Activated T-cell treated with anti-CD3 and anti-CD28 coated beads for 24 hours (primary cell): ENCODE results near the gene ITPK1.
"Not testable (repeated sequence)": the region's sequence is repeated elsewhere in the genome, so short reads cannot be mapped to it uniquely, and the experiment has no call there.

Source experiments
- DNase-seq: peaks from one replicate; pipeline ENCODE4 v3.0.0-alpha.2; 2020; ENCODE audit warnings: low read depth

ITPK1 gene

DNA sequence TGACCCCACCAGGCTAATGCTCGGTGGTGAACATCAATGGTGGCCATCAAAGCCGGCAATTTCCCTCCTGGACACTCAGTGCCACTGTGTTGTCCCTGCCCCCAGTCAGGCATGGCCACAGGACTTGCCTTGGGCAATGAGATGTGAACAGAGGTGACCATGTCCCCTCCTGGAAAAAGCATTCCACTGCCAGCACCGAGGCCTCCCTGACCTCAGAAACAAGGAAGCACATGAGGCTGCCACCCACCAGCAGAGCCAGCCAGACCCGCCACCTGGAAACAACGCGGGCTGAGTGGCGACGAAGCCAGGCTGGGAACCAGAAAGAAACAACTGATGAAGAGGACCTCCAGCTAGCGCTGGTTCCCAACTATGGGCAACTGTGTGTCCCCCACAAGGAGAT, 31.8 kb downstream of the ITPK1 start:
- DNase-seq = no peak

DNA sequence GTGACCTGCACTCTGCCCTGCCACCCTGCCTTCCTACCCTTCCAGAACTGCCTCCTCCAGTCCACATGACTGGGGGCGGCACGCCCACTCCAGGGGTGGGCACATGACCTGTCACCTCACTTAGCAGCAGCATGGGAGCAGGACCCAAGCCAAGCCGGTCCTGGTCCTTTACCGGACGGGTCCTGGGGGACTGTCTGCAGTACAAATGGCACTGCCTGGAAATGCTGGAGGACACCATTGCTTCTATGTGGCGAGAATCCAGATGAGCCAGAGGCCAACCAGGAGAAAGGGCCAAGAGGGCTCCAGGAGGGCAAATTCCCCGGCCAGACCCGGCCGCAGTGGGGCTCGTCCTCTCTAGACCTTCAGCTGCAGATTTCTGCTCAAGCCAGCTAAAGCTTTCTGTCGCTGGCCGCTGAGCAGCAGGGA, 33.1 kb downstream of the ITPK1 start:
- DNase-seq = no peak

DNA sequence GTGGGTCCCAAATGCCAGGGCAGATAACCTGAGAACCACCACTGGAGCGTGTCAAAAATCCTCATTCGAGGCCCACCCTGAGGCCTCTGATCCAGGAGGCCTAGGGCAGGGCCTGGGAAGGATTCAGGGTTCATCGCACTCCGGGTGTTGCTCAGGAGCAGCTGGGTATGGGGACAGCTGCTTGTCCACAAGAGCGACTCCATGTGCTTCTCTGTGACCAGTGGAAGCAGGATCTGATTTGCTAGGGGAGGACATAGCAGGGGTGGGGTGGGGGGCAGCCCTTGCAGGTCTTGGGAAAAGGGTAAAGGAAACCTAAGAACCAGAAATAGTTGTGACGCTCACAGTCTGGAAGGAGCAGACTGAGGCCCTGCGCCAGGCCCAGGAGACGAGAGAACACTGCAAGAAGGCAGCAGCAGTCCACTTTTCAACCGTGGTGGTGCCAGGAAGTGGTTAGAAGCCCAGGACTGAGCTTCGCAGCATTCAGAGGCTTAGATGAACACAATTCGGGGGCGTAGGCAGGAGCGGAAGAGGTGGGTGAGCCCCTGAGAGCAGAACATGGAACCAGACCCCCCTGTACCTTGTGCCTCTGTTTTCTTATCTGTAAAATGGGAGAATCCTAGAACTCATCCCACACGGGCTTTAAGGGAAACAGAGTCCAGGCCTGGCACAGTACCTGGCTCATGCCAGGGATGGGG, 33.7 kb downstream of the ITPK1 start:
- DNase-seq = no peak

DNA sequence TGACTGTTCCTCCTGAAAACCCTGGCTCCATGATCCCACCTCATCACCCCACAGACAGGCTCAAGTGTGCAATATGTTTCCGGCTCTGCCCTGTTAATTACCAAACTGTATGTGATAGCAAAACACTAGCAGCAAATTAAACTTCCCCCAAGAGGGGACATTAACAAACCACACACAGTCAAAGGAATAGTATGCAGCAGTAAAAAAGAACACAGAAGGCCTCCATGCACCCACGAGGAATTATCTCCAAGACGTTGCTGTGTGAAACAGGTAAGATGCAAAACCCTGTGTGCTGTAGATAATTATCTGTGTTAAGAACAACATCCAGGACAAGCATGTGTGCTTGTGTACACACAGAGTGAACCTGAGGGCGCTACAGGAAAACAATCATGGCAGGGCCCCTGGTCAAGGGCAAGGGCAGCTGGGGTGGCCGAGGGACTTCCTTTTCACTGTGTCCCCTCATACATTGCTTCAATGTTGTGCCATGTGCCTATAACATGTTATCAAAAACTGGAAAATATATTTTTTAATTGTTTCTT, 35.8 kb downstream of the ITPK1 start:
- DNase-seq = no peak

DNA sequence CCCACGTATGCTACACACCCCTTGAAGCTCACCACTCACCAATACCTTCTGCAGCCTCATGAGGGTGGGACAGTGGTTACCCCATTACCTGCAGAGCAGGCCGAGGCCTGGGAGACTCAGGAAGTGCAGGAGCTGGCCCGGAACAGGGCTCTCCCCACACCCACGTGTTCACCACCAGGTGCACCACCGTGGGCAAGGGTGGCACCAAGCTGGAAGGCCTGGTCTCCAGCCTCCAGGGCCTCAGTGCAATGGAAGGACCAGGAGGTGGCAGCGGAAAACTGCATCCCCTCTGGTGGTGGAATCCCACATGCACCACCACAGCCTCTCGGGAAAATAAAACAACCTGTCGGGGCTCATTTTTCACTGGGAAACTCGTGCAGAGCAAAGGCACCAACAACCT, 36.4 kb downstream of the ITPK1 start:
- no peak for DNase-seq

DNA sequence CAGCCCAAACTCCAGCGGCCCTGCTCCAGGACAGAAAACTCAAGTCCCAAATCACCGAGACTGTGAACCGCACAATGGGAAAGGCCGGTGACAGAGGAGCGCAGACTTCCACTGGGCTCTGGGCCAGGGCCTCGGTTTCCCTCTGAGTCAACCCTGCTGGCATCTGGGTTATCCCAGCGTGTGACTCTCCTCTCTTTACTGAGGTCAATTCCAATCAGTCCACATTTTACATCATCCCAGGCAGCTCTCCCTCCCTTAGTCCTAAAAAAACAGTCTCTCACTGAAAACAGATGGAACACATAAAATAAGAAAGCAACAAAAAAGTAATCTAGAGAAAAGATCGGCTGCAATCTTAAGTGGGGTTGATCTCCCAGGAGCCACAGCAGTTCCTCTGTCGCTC, 36.9 kb downstream of the ITPK1 start:
- DNase-seq = no peak

DNA sequence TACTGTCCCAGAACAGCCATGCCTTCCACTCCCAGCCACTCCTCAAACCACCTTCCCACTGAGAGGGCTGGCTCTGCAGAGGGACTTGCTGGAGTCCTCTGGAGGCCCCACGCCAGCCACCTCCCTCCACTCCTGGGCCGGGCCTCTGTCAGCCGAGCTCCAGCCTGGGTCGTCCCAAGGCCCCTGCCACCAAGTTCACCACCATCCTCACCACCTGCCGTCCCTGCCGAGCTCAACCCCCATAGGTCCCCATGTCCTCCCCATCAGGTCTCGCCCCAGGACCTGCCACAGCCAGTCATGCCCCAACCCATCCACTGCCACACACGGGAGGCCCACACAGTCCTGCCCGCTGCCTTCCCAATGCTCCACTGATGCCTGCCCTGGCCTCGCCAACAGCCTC, 39.0 kb downstream of the ITPK1 start:
- DNase-seq = no peak

DNA sequence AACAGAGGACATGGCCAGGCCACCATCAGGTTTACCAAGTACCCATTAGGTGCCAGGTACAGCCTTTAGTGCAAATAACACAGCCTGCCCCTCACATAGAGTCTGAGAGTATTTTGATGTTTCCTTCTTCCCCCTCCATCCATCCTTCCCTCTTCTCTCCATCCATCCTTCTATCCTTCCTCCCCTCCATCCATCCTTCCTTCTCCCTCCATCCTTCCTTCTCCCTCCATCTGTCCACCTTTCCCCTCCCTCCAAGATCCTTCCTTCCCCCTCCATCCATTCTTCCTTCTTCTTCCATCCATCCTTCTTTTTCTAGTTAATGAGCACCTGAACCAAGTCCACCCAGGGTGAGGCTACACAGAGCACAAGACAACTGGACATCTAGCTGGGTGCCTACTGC, 39.8 kb downstream of the ITPK1 start:
- DNase-seq = no peak

DNA sequence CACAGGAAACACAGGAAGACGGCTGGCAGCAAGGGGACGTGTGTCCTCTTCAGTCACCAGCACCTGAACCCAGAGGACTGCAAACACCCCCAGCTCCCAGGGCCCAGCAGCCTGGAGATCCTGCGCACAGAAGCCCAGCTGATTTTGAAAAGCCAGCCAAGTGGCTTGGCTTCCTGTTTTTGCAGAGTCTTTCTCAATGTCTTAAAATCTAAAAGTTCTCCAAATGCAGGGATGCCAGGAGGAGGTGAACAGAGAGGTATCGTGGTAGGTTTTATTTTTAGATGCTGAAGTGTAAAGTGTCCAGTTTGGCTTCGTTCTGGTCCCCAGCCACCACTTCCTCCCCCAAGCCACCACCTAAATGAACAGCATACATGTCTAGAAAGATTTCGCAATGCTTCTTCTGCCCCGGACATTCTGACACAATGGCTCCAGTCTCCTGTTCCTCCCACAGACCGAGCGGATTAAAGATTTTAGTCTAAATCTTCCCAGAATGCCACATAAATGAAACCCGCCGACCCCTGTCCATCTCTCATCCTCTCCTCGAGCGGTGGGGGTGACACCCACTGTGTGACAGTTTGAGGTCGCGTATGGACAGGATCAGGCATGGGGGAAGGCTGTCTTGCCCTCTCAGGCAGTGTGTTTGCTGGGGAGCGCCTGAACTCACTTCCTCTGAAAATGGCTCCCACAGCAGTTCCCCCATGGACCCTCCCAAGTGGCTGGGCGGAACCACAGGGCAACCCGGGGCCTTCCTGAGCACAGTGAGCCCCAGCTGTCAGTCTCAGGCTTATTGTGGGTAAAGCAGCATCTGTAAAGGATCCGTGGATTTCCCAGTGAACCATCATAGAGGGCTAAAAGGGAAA, 41.6 kb downstream of the ITPK1 start:
- DNase-seq = no peak

DNA sequence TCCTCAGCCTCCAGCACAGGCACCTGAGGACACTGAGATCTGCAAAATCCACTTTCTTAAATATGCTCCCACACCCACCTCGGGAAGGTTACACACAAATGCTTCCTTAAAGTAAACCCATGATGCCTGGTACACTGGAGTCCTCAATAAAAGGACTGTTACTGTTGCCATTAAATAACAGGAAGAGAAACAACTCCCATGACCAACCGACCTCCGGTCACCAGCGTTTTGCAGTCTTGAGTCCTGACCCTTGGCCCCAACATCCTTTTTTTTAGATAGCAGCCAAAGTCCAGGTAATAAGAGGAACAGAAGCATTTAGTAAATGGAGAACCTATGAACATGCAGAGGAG, 42.4 kb downstream of the ITPK1 start:
- no peak for DNase-seq

DNA sequence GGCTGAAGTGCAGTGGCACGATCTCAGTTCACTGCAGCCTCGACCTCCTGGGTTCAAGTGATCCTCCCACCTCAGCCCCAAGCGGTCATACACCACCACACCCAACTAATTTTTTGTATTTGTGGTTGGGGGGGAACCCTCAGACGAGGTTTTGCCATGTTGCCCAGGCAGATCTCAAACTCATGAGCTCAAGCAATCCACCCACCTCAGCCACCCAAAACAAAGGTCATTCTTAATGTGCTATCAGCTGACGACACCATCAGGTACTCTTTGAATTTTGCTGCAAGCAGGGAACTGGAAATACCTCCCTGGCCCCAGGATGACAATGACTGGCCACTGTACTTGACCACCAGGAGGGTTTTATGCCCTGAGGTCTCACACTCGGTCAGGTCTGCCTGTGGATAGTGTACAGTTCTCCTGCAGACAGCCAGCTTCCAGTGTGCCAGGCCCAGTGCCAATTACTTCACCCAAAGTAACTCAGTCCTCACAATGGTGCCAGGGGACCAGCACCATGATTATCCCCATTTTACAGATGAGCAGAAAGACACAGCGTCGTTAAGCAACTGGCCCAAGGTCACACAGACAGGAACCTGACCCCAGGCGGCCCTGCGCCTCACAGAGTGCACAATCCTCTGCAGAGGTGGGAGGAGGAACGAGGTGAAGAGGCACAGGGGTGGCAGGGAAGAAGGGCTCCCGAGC, 42.9 kb downstream of the ITPK1 start:
- DNase-seq = no peak

DNA sequence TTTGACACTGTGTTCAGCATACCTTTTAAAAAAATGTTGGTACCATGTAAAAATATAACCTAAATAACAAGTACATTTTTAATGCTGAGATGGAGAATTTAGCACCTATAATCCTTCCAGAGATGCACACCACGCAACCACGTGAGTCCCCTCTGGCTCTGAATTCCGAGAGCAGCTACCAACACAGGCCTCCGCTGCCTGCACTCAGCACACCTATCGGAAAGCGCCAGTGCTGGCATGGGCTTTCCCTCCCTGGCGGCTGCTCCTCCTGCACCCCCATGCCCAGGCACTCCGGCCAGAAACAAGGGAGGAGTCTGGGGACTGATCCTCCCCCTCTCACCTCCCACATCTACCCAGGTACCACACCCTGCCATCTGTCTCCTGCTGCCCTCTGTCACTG, 47.0 kb downstream of the ITPK1 start:
- DNase-seq = no peak

DNA sequence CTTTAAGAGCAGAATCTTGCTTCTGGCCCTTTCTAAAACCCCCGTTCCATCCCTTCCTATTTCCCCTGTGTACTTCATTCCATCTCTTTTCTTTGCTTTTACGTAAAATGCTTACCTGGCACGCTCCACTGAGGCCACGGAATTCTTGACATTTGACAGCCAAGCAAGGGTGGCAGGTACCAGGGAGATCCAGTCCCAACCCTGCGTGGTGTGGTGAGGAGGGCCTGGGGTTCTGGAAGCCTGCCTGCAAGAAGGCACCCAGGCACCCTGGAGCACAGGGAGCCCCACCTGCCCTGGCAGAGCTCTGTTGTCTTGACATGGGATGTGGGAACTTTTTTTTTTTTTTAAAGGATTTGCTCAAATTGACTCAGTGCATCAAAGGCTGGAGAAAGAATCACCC, 48.6 kb downstream of the ITPK1 start:
- no peak for DNase-seq

DNA sequence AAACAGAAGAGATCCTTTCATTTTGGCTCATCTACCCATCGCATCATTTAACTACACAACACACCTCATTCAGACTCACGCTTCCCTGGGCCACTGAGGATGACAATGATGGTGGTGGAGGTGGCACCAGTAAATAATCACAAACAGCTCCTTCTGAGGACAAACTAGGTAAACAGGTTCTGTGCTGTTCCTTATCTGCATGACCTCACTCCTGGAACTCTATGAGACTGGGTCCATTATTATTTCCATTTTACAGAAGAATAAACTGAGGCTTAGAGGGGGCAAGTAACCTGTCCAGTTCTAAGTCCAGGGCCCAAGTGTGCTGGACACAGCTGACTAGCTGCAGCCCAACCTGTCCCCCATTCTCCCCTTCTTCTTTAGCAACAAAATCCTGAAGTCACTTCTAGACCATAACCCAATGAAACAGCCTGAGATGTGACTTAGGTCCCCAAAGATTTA, 50.4 kb downstream of the ITPK1 start:
- no peak for DNase-seq

DNA sequence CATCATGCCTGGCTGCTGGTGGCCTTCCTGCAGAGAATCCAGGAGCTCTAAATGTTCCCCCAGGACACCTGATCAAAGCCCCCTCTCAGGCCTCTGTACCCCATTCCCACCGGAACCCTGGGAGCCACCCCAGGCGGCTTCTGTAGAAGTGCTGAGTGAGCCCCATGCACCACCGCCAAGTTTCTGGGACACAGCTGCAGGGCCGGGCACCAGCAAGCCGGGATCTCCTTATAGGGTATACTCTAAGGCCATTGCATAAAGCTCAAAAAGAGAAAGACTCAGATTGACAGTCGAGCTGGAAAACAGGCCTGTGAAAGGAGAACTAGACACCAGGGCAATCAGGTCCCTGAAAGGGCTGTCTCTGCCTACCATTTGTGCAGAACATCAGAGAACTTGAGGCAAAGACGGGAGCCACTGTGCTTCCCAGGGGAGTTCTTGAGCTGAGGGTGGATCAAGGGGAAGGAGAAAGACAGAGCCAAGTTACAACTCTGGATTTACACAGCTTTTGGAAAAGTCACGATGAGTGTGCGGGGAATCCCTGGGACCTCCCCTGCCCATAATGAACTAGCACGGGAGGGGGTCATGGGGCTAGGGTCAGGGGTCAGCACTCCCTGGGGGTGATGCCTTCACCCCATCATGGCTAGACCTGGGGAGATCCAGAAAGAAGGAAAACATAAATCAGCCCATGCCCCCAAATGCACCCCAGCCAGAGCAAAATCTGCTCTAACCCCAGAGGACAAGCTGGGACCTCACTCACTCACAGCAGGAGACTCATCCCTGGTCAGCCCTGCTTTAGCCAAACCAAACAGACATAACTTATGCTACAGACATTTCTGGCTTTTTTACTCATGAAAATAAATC, 51.1 kb downstream of the ITPK1 start:
- DNase-seq = no peak

DNA sequence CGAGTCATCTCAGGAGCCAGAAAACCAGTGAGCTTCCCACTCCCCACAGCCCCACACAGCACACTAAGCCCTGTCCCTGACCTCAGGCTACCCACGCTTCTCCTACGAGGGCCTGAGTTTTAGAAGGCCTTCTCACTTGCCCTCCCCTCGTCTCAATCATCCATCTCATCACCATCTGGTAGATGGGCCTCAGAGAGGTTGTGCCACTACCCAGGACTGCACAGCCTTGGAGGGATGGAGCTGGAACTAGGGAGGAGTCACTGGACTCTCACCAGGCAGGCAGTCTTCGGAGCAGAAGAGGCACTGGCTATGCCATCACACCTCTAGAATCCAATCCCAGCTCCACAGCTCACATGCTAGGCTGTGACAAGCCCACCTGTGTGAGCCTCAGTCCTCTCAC, 52.3 kb downstream of the ITPK1 start:
- no peak for DNase-seq

DNA sequence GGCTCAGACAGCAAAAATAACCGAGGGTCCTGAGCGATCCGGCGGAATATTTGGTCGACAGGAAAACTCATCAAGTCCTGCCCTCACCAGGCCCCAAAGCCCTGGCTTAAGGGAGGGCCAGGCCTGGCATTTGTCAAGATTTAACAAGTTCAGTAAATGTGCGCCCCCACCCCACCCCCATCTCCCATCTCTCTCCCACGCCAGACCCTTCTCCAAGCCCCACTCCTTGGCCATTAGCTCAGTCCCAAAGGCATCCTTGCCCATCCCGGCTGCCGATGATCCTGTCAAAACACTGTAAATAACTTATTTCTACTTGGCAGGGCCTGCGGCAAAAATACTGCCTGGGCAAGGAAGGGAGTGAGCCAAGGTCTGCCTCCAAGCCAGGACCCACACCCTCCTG, 52.8 kb downstream of the ITPK1 start:
- no peak for DNase-seq

DNA sequence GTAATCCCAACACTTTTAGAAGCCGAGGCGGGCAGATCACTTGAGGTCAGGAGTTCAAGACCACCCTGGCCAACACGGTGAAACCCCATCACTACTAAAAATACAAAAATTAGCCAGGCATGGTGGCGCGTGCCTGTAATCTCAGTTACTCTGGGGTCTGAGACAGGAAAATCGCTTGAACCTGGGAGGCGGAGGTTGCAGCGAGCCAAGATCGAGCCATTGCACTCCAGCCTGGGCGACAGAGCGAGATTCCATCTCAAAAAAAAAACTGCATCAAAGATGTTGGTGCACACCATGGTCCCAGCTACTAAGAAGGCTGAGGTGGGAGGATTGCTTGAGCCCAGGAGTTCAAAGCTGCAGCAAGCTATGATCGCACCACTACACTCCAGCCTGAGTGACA, 53.7 kb downstream of the ITPK1 start:
- not testable (repeated sequence) for DNase-seq

DNA sequence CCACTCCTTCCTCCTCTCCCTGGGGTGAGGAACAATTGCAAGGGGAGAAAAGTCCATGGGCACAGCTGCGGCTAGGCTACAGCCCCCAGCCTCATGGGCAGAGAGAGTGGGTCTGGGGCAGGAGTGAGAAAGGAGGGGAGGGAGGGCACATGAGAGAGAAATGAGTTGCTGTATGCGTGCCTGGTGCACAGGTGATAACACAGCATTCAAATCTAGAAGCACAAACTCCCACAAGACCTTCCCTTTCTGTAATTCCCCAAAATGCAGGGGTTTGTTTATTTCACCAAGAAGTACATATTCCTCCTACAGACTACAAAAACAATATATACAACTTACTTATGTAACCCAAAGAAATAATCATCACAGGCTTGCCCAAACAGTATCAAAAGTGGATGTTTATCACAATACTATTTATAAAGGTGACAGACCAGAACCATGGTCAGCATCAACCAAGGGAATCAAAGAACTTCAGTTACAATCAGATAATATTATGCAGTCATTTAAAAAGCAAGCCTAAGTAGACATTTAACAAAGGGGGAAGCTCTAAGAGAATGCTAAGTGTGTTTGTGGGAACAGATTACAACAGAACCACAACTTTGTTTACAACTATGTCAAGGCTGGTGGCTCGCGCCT, 54.2 kb downstream of the ITPK1 start:
- no peak for DNase-seq

DNA sequence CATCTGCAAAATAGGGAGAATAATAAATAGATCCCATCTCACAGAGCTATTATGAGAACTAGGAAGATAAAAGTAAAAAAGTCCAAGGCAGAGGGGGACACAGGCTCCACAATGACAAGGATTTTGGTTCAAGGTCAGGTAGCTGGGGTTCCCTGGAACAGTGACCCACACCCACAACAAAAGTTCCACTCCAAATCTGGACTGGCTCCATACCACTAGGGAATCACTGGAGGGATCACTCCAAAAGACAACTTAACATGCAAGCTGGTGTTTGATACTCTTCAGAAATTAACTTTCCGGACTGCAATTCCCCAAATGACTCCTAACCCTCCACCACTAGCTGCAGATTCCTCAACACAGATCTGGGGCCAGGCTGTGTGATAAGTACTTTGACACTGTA, 54.9 kb downstream of the ITPK1 start:
- DNase-seq = no peak

DNA sequence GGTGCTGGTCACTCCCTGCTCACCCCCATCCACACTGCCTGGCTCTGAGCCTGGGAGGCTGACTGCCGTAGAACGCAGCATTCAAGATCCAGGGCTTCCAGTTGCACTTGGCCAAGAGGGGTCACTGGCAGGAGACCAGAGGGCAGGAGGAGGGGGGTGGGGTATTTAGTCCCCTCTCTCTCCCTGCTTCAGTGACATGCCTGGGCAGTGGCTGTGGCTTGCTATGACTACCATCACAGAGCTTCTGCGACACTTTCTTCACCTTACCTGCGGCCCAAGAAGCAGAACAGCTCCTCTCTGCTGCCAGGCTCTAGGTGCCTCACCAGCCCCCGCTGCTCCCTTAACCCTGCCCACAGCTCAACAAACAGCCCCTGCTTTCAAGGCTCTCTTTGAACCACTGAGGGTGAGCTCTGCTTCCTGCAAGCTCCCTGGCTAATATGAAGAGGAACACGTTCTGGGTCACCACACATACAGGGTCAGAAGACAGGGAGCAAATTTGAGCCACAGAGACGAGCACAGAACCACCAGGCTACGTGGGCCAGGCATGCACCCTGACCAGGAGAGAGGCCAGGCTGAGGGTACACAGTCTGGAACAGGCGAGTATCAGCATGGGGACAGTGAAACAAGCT, 55.7 kb downstream of the ITPK1 start:
- DNase-seq = no peak
